Pancreas (tissue), 10 donors: ENCODE results near the gene CNTN1. TPM values are rescaled to one million over a fixed set of nuclear protein-coding genes. Genes with fewer than 3 reads are reported as not detected.

ENCODE experiments used
- ATAC-seq, 4 donors: fragments of 200-7000 bp; cut with Tn5 transposase; one replicate each; pipeline versions ENCODE4 v1.8.0 to v1.9.1; 2020; ENCODE audit warnings: mild to moderate bottlenecking in 4 of 4, moderate library complexity in 4 of 4
- DNase-seq, 6 donors: peaks; one replicate each; pipeline ENCODE4 v3.0.0-alpha.2; 2020
- FAIRE-seq: peaks from 2 replicates; lab custom pipeline; 2012; peaks lifted over from hg19 to GRCh38; lab: Jason Lieb, UNC
- H3K27ac ChIP-seq, 4 donors: fragments of 200-600 bp; sonication (generic); 1 replicate in 3 of 4; 2 replicates in 1 of 4; pipeline versions ENCODE4 v1.5.0 to v1.8.0; 2020
- H3K27me3 ChIP-seq, 4 donors: fragments of 200-600 bp; one replicate each; pipeline ENCODE4 v1.8.0; 2021
- H3K36me3 ChIP-seq, 3 donors: fragments of 200-600 bp; sonication (generic) in 1 of 3; one replicate each; pipeline versions ENCODE4 v1.5.0 to v1.8.0; 2020 to 2021
- H3K4me1 ChIP-seq, 3 donors: fragments of 200-600 bp; one replicate each; pipeline ENCODE4 v1.8.0; 2021
- H3K4me3 ChIP-seq, 4 donors: fragments of 200-600 bp; sonication (generic) in 2 of 4; one replicate each; pipeline versions ENCODE4 v1.5.0 to v1.8.0; 2020 to 2021
- H3K9me3 ChIP-seq, 4 donors: fragments of 200-600 bp; one replicate each; pipeline ENCODE4 v1.8.0; 2021
- CTCF ChIP-seq, 4 donors: fragments of 200-600 bp; sonication (generic) in 3 of 4; IDR thresholded peaks; one replicate each; pipeline versions ENCODE4 v1.5.0 to v1.8.0; 2021; ENCODE audit warnings: antibody characterized with exemption in 4 of 4
- WGBS, 2 donors: extraction: QIAGEN DNeasy Blood & Tissue Kit; methylation state at CpG; one replicate each; pipeline ENCODE4 v1.1.7; 2013; 5-methylcytosine and 5-hydroxymethylcytosine counted together
- intact Hi-C, 3 donors: fragments of 100-400 bp; cut with DNase I; formaldehyde crosslinking; loops; one replicate each; pipeline versions ENCODE4 v1.11.1 to v1.14.2; 2022
- polyA plus RNA-seq, 2 donors: library from polyadenylated mRNA; stranded (reverse); fragments of 200-250 nt; gene quantifications; one replicate each; pipeline ENCODE4 v1.2.3, GENCODE V29; 2013
- total RNA-seq, 6 donors: library from RNA; stranded (reverse); fragmentation: NEBNext Ultra II Directional in 4 of 6; extraction: Animal tissue kit (Norgen Biotek cat#: 25700) in 4 of 6; gene quantifications; one replicate each; pipeline versions ENCODE4 v1.2.1 to v1.2.4, GENCODE V29; 2021 to 2023
- donor health status: healthy with polysubstance abuse.
- donor health status: DM: no; HTN: no; CAD: no; lungs with moderate emphysema.
- donor health status: DM: no; HTN: no; CAD: no.
- donor health status: control.
- donor health status: control.
- donor health status: Bipolar disorder and iron deficiency.
- donor health status: DM: yes; HTN: yes; CAD: no.
- donor health status: DM: no; HTN: no; CAD: no.
- donor health status: DM: no; HTN: no; CAD: no.
- donor health status: DM: yes; HTN: yes; CAD: no.

The CNTN1 gene
- total and polyA plus RNA-seq, 8 donors, result 1.4 to 13.9 (median 4.6) TPM

- no peak overlapping the region for H3K4me3 ChIP-seq
- no peak for TF ChIP-seq CTCF (IDR thresholded peaks at IDR 0.05)
- intact Hi-C loops, result no loop called here
- H3K27ac ChIP-seq, result no peak overlapping the region
- H3K27me3 ChIP-seq, result no peaks in the 10 kb centered on the region
- ATAC-seq (no peak), DNase-seq (no peak), FAIRE-seq (no peak)
- no peaks in the 10 kb centered on the region for H3K9me3 ChIP-seq
- no peaks in the 10 kb centered on the region for H3K36me3 ChIP-seq
- no peaks in the 10 kb centered on the region for H3K4me1 ChIP-seq
Observed at GRCh38 chr12:40870981-40871380, 178.7 kb downstream of the CNTN1 start.

GRCh38 chr12:40874868-40875267 is 182.6 kb downstream of the CNTN1 start:
- Histone ChIP-seq H3K27me3 (no peaks in the 10 kb centered on the region), H3K36me3 (no peaks in the 10 kb centered on the region), H3K27ac (no peak overlapping the region), H3K4me1 (no peaks in the 10 kb centered on the region), H3K9me3 (no peaks in the 10 kb centered on the region), H3K4me3 (no peak overlapping the region)
- intact Hi-C loops, result no loop called here
- no peak for TF ChIP-seq CTCF (IDR thresholded peaks at IDR 0.05)
- DNase-seq (no peak), ATAC-seq (no peak), FAIRE-seq (no peak)
- WGBS, 2 donors, result 39 to 40% methylated on average over 1 of the region's 1 CpG

DNA sequence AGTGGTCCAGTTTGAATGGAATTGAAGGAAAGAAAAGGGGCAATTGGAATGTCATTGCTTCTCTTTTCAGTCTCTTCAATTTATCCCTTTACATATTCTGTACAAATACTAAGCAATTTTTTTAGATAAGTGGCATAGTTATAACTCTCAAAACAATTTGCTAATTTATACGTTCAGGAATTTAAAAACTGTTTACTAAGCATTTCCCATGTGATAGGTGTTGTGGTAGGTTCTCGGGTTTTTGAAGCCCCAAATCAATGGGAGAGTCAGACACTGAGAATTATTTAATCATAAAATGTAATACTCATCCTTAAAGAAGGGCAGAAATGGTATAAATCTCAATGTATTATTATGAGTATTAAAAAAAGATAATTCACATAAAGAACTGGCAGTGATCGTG is 197.1 kb downstream of the CNTN1 start:
- Histone ChIP-seq H3K27ac (no peak overlapping the region), H3K4me3 (no peak overlapping the region), H3K4me1 (no peaks in the 10 kb centered on the region), H3K9me3 (no peaks in the 10 kb centered on the region), H3K27me3 (no peaks in the 10 kb centered on the region), H3K36me3 (no peaks in the 10 kb centered on the region)
- FAIRE-seq, result no peak
- 39 to 63% methylated on average over 3 of the region's 3 CpGs for WGBS, 2 donors
- ATAC-seq, result no peak
- DNase-seq, result no peak
- TF ChIP-seq CTCF (IDR thresholded peaks at IDR 0.05), result no peak
- intact Hi-C loops, result no loop called here

DNA sequence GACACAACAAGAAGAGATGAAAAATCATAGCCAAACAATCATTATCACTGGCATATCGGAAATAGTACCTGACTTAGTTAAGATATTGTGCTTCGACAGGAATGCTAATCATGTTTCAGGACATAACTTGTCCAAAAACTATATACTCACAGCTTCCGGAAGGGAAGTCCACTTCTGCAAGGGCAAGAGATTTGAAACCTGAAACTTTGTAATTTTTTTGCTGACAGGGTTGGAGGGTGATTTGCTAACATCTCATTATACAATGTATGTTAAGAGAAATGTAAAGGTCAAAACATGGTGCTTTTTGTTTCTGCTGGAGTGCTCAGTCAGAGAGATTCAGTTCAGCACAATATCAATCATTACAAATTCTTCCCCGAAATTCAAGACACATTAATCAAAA is 200.3 kb downstream of the CNTN1 start:
- Histone ChIP-seq H3K36me3 (no peaks in the 10 kb centered on the region), H3K4me3 (no peak overlapping the region), H3K9me3 (no peaks in the 10 kb centered on the region), H3K4me1 (no peaks in the 10 kb centered on the region), H3K27me3 (no peaks in the 10 kb centered on the region), H3K27ac (no peak overlapping the region)
- intact Hi-C loops, result no loop called here
- no peak for TF ChIP-seq CTCF (IDR thresholded peaks at IDR 0.05)
- DNase-seq (no peak), ATAC-seq (no peak), FAIRE-seq (no peak)
- 34 to 37% methylated on average over 4 of the region's 4 CpGs for WGBS, 2 donors

DNA sequence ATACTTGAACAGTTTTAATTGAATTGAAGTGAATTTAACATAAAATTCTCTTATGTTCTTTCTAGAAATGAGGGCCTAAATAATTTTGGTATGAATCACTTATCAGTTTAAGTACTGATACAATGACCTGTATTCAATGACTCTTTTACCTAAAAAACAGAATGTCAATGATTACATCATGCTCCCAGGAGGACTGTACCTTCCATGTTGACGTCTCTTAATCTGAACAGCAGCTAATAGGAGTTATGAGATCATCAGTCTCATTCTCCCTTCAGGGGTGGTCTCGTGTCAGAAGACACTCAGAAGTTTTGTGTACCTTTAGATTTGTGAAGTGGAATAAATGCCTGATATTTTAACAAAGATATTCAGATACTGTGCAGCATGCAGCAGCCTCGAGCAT is 206.3 kb downstream of the CNTN1 start:
- FAIRE-seq (no peak), DNase-seq (no peak), ATAC-seq (no peak)
- no peaks in the 10 kb centered on the region for H3K27me3 ChIP-seq
- H3K9me3 ChIP-seq, result no peaks in the 10 kb centered on the region
- H3K36me3 ChIP-seq, result no peaks in the 10 kb centered on the region
- no peak overlapping the region for H3K4me3 ChIP-seq
- H3K27ac ChIP-seq, result no peak overlapping the region
- intact Hi-C loops, result no loop called here
- no peak for TF ChIP-seq CTCF (IDR thresholded peaks at IDR 0.05)
- no peaks in the 10 kb centered on the region for H3K4me1 ChIP-seq
- WGBS, 2 donors, result 39 to 41% methylated on average over 3 of the region's 3 CpGs
